Breast epithelium (tissue), 4 donors: Measurements from ENCODE around the gene USF1. TPM values are rescaled to one million over a fixed set of nuclear protein-coding genes. Genes with fewer than 3 reads are reported as not detected.
A peak's percentile ranks its signal among the peaks of the same experiment; 100 is the strongest.
"Not testable (repeated sequence)": the region's sequence is repeated elsewhere in the genome, so short reads cannot be mapped to it uniquely, and the experiment has no call there.

Source experiments
- DNase-seq, 2 donors: peaks; one replicate each; pipeline ENCODE4 v3.0.0-alpha.2; 2019; ENCODE audit warnings: low spot score in 2 of 2
- H3K27ac ChIP-seq, 2 donors: fragments of 200-600 bp; sonication (generic) in 1 of 2; one replicate each; pipeline ENCODE4 v1.5.1; 2016 to 2019; ENCODE audit warnings: mild to moderate bottlenecking in 1 of 2
- H3K27me3 ChIP-seq, 2 donors: fragments of 200-600 bp; sonication (generic) in 1 of 2; one replicate each; pipeline versions ENCODE4 v1.5.1 to v1.6.0; 2017 to 2019; ENCODE audit warnings: control low read depth in 1 of 2, mild to moderate bottlenecking in 1 of 2
- H3K36me3 ChIP-seq: fragments of 200-600 bp; one replicate; pipeline ENCODE4 v1.5.1; 2019
- H3K4me1 ChIP-seq, 2 donors: fragments of 200-600 bp; sonication (generic); one replicate each; pipeline ENCODE4 v1.5.1; 2016 to 2019; ENCODE audit warnings: control low read depth in 1 of 2
- H3K4me3 ChIP-seq, 3 donors: fragments of 200-600 bp; sonication (generic); 1 replicate in 2 of 3; 2 replicates in 1 of 3; pipeline ENCODE4 v1.5.1; 2016 to 2019; ENCODE audit warnings: mild to moderate bottlenecking in 3 of 3, moderate library complexity in 2 of 3
- H3K9me3 ChIP-seq, 2 donors: fragments of 200-600 bp; sonication (generic) in 1 of 2; one replicate each; pipeline ENCODE4 v1.5.1; 2016 to 2019; ENCODE audit warnings: control low read depth in 1 of 2
- POLR2A ChIP-seq: fragments of 450-650 bp; IDR thresholded peaks from one replicate; pipeline ENCODE4 v1.6.1; 2016; ENCODE audit warnings: antibody characterized with exemption, mild to moderate bottlenecking, moderate library complexity
- POLR2AphosphoS5 ChIP-seq, 3 donors: sonication (generic); formaldehyde crosslinking; IDR thresholded peaks; one replicate each; pipeline ENCODE4 v1.6.1; 2017; ENCODE audit warnings: antibody characterized with exemption in 3 of 3
- intact Hi-C: fragments of 100-400 bp; cut with DNase I; formaldehyde crosslinking; loops from one replicate; pipeline ENCODE4 v1.15.1; 2023; ENCODE audit warnings: low total_unique reads
- total RNA-seq, 3 donors: library from RNA; depleted of rRNA; stranded (reverse); fragments of >200 nt; gene quantifications; one replicate each; pipeline ENCODE4 v1.1.0, GENCODE V29; 2016
- TF ChIP-seq, protein P1 (sequence below), 3 donors: fragments of 450-650 bp; IDR thresholded peaks; one replicate each; pipeline ENCODE4 v1.5.1; 2016 to 2017; ENCODE audit warnings: antibody characterized with exemption in 3 of 3, mild to moderate bottlenecking in 3 of 3, moderate library complexity in 3 of 3

Gene USF1
- total RNA-seq, 3 donors from 2014 or later: 64.5 to 70.8 (median 64.6) TPM

DNA sequence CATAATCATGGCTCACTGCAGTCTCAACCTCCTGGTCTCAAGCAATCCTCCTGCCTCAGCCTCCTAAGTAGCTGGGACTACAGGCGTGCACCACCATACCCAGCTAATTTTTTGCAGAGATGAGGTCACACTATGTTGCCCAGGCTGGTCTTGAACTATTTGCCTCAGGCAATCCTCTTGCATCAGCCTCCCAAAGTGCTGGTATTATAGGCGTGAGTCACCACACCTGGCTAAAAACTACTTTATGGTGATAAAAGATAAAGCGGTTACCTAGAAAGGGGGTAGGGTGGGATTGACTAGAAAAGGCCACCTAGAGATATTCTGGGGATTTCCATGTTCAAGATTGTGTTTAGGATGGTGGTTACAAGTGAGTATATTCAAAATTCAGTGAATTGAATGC, 12.0 kb downstream of the USF1 start:
- Histone ChIP-seq H3K27ac (no peak overlapping the region), H3K4me3 (no peak overlapping the region), H3K4me1 (no peaks in the 10 kb centered on the region), H3K9me3 (no peaks in the 10 kb centered on the region), H3K36me3 (no peaks in the 10 kb centered on the region), H3K27me3 (no peaks in the 10 kb centered on the region)
- no peak for TF ChIP-seq POLR2A
- no peak for TF ChIP-seq POLR2AphosphoS5 (IDR thresholded peaks at IDR 0.05)
- TF ChIP-seq, protein P1, sequence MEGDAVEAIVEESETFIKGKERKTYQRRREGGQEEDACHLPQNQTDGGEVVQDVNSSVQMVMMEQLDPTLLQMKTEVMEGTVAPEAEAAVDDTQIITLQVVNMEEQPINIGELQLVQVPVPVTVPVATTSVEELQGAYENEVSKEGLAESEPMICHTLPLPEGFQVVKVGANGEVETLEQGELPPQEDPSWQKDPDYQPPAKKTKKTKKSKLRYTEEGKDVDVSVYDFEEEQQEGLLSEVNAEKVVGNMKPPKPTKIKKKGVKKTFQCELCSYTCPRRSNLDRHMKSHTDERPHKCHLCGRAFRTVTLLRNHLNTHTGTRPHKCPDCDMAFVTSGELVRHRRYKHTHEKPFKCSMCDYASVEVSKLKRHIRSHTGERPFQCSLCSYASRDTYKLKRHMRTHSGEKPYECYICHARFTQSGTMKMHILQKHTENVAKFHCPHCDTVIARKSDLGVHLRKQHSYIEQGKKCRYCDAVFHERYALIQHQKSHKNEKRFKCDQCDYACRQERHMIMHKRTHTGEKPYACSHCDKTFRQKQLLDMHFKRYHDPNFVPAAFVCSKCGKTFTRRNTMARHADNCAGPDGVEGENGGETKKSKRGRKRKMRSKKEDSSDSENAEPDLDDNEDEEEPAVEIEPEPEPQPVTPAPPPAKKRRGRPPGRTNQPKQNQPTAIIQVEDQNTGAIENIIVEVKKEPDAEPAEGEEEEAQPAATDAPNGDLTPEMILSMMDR (IDR thresholded peaks at IDR 0.05): no peak
- intact Hi-C loops: no loop called here
- DNase-seq: no peak

DNA sequence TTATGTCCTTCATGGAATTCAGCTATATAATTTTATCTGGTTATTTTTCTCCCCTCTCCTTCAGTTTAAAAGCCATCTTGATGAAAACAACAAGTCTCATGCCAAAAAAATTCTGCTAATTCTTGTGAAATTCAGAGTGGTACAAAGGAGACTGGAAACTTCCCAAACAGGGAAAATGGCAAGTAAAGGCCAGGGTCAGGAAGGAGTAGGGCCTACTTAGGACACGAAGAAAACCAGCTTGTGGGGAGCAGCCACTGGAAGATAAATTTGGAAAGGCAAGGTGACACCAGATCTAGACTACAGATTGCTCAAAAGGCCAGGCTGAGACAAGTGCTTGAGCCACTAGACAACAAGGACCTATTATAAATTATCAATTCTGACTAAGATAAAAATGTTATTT, 13.4 kb downstream of the USF1 start:
- Histone ChIP-seq H3K27me3 (no peaks in the 10 kb centered on the region), H3K36me3 (no peaks in the 10 kb centered on the region), H3K9me3 (no peaks in the 10 kb centered on the region), H3K27ac (peak overlapping the region; percentile 41 to 43), H3K4me3 (no peak overlapping the region), H3K4me1 (no peaks in the 10 kb centered on the region)
- no peak for DNase-seq
- TF ChIP-seq, protein P1 (IDR thresholded peaks at IDR 0.05): no peak
- TF ChIP-seq POLR2AphosphoS5 (IDR thresholded peaks at IDR 0.05) (no peak), POLR2A (no peak)
- intact Hi-C loops: no loop called here

DNA sequence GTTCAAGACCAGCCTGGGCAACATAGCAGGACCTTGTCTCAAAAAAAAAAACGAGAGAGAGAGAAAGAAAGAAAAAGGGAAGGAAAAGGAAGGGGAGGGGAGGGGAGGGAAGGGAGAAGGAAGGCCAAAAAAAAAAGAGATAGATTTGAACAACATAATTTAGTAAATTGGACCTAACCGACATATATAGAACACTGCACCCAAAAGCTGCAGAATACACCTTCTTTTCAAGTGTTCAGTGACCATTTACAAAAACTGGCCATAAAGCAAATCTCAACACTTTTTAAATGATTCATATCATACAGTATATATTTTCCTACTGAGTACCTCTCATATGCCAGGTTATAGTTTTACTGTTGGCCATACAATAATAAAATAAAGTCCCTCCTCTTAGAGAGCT, 13.9 kb downstream of the USF1 start:
- Histone ChIP-seq H3K36me3 (no peaks in the 10 kb centered on the region), H3K4me1 (no peaks in the 10 kb centered on the region), H3K27ac (no peak overlapping the region), H3K9me3 (no peaks in the 10 kb centered on the region), H3K27me3 (no peaks in the 10 kb centered on the region), H3K4me3 (no peak overlapping the region)
- DNase-seq: no peak
- no peak for TF ChIP-seq POLR2A
- no peak for TF ChIP-seq POLR2AphosphoS5 (IDR thresholded peaks at IDR 0.05)
- TF ChIP-seq, protein P1 (IDR thresholded peaks at IDR 0.05): no peak
- intact Hi-C loops: no loop called here

DNA sequence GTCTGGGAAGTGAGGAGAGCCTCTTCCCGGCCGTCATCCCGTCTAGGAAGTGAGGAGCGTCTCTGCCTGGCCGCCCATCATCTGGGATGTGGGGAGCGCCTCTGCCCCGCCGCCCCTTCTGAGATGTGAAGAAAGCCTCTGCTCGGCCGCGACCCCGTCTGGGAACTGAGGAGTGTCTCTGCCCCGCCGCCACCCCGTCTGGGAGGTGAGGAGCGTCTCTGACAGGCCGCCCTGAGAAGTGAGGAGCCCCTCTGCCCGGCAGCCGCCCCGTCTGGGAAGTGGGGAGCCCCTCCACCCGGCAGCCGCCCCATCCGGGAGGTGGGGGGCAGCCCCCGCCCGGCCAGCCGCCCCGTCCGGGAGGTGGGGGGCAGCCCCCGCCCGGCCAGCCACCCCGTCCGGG, 16.3 kb downstream of the USF1 start:
- H3K4me3 ChIP-seq, DNase-seq, H3K9me3 ChIP-seq, intact Hi-C loops, H3K27me3 ChIP-seq, H3K4me1 ChIP-seq, H3K27ac ChIP-seq, H3K36me3 ChIP-seq: not testable (repeated sequence)

DNA sequence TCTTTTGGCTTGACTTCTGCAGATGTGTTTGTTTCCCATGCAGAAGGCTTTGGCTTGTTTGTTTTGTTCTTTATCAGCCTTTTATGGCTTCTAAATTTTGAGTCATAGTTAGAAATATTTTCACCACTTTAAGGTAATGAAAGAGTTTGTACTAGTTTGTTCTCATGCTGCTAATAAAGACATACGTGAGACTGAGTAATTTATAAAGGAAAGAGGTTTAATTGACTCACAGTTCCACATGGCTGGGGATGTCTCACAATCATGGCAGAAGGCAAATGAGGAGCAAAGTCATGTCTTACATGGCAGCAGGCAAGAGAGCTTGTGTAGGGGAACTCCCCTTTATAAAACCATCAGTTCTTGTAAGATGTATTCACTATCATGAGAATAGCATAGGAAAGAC, 18.8 kb downstream of the USF1 start:
- H3K36me3 ChIP-seq, H3K27me3 ChIP-seq, DNase-seq, intact Hi-C loops, H3K9me3 ChIP-seq, H3K4me3 ChIP-seq, H3K4me1 ChIP-seq, H3K27ac ChIP-seq: not testable (repeated sequence)

DNA sequence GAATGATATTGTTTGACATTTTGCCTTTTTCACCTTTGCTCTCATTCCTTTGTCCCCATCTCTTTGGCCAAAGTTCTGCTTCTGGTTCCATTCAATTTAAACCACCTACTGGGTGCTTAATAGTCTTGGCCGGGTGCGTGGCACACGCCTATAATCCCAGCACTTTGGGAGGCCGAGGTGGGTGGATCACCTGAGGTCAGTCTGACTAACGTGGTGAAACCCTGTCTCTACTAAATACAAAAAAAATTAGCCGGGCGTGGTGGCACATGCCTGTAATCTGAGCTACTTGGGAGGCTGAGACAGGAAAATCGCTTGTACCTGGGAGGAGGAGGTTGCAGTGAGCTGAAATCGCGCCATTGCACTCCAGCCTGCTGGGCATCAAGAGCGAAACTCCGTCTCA, 23.3 kb downstream of the USF1 start:
- H3K27ac ChIP-seq, intact Hi-C loops, H3K9me3 ChIP-seq, DNase-seq, H3K36me3 ChIP-seq, H3K27me3 ChIP-seq, H3K4me3 ChIP-seq: not testable (repeated sequence)
- H3K4me1 ChIP-seq: peaks cover 0 to 16% of the 10 kb centered on the region in 2 donors

DNA sequence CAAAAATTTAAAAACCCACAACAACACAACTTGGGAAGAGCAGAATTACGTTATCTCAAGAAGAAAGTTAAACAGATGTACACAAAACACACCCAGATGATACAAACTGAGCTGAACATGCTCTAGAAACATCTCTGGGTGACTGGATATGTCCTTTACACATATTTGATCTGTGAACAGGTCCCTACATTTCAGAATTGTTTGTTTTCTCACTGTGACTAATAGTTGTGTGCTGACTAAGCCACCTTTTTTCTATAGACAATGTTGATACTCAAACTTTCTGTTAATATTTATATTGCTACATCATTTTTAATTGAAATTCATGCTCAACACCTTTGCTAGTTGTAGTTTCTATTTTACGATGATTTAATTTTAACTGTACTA, 23.8 kb downstream of the USF1 start:
- TF ChIP-seq POLR2AphosphoS5 (IDR thresholded peaks at IDR 0.05): no peak
- no peak for TF ChIP-seq POLR2A
- TF ChIP-seq, protein P1 (IDR thresholded peaks at IDR 0.05): no peak
- intact Hi-C loops: no loop called here
- Histone ChIP-seq H3K4me3 (peak overlapping the region in 2 of 3 donors; percentile 58 to 84), H3K27me3 (no peaks in the 10 kb centered on the region), H3K36me3 (no peaks in the 10 kb centered on the region), H3K27ac (peak overlapping the region; percentile 88 to 93), H3K9me3 (no peaks in the 10 kb centered on the region), H3K4me1 (peaks cover 0 to 16% of the 10 kb centered on the region in 2 donors)
- no peak for DNase-seq
